Embryonic facial prominence (tissue), 1 donor: ENCODE data around the gene MRPS2.
"Not testable (repeated sequence)": the region's sequence is repeated elsewhere in the genome, so short reads cannot be mapped to it uniquely, and the experiment has no call there.

Experiments used
- DNase-seq: peaks from one replicate; pipeline ENCODE4 v3.0.0-alpha.2; 2016; ENCODE audit errors: extremely low spot score

The MRPS2 gene

GRCh38 chr9:135531096-135531495 lies 30.6 kb downstream of the MRPS2 start:
- no peak for DNase-seq

DNA sequence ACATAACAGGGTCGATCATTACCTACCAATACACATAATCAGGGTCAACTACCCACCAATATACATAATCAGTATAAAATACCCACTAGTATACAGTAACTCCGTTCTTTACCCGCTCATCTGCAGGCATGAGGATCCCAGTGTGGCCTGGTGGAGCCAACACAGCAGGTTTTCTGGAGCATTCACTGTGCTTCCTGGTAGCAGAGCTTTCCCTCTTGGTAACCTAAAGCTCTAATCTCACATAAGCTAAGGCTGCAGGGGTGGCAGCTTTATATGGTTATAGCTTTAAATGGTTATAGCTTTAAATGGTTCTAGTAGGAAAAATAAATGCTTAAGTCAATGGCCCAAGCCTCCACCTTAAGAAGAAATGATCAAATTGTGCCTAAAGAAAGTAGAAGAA lies 32.6 kb downstream of the MRPS2 start:
- DNase-seq, result no peak

GRCh38 chr9:135533674-135534073 lies 33.2 kb downstream of the MRPS2 start:
- no peak for DNase-seq

DNA sequence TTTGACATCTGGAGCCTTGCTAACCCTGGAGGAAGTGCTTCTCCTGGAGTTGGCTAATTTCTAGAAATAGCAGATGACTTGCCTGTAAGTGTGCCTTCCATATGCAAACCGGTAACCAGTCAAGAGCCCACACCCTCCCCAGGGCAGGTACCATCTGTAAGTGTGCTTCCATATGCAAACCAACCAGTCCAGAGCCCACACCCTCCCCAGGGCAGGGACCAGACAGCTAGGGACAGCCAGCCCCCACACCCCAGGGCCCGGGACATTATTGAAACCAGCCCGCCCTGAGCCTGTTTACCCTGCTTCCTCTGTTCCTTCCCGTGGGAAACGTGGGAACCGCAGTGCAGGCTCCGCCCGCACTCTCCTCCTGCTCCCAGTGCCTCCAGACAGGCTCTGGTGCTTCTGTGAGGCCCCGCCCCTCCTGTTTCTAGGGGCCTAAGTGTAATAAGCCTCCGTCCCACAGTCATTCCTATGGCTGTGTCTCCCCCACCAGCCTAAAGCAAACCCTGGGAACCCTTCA lies 33.8 kb downstream of the MRPS2 start:
- DNase-seq, result not testable (repeated sequence)

DNA sequence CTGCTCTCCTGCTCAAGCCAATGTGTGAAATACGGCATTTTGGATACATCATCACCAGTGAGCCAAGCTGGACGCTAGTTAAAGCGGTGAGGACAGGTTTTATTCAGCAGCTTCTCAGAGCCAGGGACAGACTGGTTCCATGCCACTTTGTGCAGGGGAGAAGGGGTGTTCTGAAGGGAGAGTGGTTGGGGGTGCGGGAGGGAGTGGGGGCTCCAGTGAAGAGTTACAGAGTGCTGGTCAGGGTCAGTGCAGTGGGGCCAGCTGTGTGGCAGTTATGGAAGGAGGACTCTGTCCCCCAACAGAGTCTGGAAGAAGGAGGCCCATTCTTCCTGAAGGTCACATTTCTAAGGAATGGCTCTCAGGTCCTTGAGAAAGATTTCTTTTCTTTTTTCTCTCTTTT lies 34.3 kb downstream of the MRPS2 start:
- DNase-seq, result not testable (repeated sequence)

GRCh38 chr9:135535631-135536030 lies 35.1 kb downstream of the MRPS2 start:
- DNase-seq, result not testable (repeated sequence)

GRCh38 chr9:135536216-135536615 lies 35.7 kb downstream of the MRPS2 start:
- no peak for DNase-seq

- DNase-seq, result not testable (repeated sequence)
Observed at GRCh38 chr9:135543262-135543894, 42.9 kb downstream of the MRPS2 start.

GRCh38 chr9:135544981-135545635 lies 44.6 kb downstream of the MRPS2 start:
- DNase-seq, result no peak

GRCh38 chr9:135545646-135546176 lies 45.2 kb downstream of the MRPS2 start, which contains the start of gene OBP2A:
Gene OBP2A (plus strand): TSS chr9:135546126. CDS start chr9:135546181, 55 bp downstream.
- DNase-seq, result not testable (repeated sequence)

- DNase-seq, result not testable (repeated sequence)
Observed at GRCh38 chr9:135546792-135547617, 46.5 kb downstream of the MRPS2 start.

GRCh38 chr9:135547756-135548736 lies 47.6 kb downstream of the MRPS2 start:
- DNase-seq, result no peak

DNA sequence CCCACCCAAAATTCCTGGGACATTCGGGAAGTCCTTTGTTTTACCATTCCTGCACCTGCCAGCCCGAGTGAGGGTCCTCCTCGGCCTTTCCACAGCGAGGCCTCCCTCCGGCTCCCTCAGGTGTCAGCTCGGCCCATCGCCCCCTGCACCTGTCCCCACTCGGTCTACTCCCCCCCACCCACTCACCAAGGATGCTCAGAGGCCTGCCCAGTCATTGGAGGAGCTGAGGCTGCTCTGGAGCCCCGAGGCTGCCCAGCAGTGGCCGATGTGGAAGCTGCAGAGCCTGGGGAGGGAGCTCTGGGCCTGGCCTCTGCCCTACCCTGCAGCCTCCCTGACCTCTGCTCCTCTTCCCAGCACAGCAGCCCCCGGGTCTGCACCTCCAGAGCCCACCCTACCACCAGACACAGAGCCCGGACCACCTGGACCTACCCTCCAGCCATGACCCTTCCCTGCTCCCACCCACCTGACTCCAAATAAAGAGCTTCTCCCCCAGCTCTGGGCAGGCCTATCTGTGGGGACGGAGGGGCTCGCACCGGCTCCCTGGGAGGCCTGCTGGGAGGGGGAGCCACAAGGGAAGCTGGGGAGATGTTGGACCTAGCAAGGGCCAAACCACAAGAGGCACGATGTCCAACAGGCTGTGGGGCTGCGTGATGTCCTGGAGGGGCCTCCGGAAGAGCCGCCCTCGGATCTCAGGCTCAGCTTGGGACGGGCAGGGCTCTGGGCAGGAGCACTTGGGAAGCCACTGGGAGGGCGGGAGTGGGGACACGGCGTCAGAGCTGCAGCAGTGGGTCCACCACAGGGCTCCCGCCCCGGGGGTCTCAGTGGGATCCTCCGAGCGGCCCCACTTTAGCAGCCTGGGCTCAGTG lies 49.2 kb downstream of the MRPS2 start:
- DNase-seq, result not testable (repeated sequence)

DNA sequence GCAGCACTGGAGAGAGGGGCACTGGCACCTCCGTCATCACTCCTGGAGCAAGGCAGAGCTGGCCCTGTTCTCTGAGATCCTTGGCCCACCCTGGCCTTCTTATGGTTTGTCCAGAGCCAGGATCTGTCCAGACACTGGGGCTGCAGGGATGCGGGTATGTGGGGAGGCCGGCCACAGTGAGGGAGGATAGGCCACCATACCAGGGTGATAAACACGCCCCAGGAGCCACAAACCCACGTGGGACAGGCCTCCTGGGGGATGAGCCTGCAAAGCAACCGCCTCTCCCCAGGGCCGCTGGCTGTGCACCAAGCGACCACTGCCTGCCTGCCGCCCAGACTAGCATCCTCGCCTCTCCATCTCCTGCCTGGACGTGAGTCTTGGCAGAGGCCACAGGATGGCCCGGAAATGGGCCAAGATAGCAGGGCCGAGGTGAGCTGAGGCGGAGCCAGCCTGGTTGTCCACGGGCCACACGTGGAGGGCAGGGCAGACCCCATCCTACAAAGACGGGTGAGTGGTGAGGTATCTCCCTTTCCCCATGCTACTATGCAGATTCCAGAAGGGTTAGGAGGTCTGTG lies 49.9 kb downstream of the MRPS2 start:
- no peak for DNase-seq

- DNase-seq, result no peak
Observed at GRCh38 chr9:135551031-135551430, 50.5 kb downstream of the MRPS2 start.

DNA sequence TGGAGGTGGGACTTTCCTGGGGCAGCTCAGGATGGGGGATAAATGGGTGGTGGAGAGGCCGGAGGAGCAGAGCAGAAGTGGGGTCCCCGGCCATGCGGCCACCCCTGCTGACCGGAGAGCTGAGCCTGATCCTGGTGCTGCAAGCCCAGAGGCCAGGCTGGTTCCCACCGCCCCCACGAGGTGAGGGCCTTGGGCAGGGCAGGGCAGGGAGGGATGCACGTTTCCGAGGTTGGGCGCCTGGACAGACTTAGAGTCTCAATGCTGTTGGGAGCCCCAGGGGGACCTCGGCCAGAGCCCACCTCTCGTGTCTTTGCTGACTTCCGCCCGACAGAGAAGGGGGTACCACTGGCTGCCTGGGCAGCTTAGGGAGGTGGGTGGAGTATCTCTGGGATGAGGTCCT lies 51.0 kb downstream of the MRPS2 start:
- no peak for DNase-seq

DNA sequence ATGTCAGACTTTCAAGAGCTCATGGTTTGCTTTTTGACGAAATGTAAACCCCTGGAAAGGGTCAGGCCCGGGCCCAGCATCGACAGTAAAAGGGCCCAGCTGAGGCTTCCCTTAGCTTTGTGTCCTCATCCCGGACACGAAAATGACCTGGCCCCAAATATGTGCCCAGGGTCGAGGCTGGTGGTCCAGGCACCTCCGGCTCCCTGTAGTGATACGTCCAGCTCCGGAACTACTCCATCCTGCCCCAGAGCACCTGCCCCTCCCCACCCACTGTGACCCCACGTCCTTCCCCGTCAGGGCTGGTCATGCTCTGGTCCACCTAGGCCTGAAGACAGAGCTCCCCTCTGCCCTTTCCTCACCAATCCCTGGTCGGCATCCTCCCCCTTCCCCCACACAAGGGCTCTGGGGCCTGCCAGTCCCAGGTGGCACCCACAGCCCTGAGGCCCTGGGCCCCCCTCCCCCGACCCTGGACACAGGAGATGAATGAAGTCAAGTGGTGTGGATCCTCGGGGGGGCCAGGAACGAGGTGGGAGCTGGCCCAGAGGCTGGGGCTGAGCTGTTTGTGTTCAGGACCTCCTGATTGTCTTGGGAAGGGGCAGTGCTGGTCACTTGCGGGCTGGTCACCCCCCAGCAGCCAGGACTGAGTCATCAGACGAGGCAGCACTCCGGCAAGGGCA lies 51.7 kb downstream of the MRPS2 start:
- DNase-seq, result no peak

DNA sequence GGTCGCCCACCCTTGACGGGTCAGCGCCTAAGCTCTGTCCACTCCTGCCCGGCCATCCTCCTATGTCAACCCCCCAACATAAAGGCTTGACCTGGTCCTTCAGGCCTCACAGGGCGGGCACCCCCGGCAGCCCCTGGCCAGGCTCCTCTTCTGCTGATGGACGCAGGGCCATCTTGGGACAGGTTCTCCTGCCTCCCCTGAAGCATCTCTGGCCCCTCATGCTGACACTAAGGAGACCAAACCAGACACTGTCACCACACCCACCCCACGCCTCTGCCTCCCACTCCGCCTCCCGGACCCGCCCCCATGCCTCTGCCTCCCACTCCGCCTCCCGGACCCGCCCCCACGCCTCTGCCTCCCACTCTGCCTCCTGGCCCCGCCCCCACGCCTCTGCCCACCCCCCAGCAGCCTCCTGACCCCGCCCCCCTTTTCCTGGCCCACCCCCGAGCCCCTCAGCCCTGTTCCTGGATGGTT lies 52.3 kb downstream of the MRPS2 start:
- no peak for DNase-seq
